GM18867 (cell line): ENCODE results near the gene IPP.
"Not testable (repeated sequence)": the region's sequence is repeated elsewhere in the genome, so short reads cannot be mapped to it uniquely, and the experiment has no call there.

Experiments
- ATAC-seq: cut with Tn5 transposase; IDR thresholded peaks from one replicate; pipeline ENCODE4 v1.9.1; 2021; ENCODE audit warnings: mild to moderate bottlenecking, moderate library complexity; ENCODE audit not compliant: unreplicated experiment

Gene IPP

GRCh38 chr1:45746922-45747321, 3.5 kb downstream of the IPP start:
- no peak for ATAC-seq

GRCh38 chr1:45739641-45740156, 10.8 kb downstream of the IPP start:
- ATAC-seq = not testable (repeated sequence)

- no peak for ATAC-seq
Measured at GRCh38 chr1:45739137-45739536, 11.3 kb downstream of the IPP start.

GRCh38 chr1:45730780-45731319, 19.6 kb downstream of the IPP start:
- ATAC-seq = no peak

DNA sequence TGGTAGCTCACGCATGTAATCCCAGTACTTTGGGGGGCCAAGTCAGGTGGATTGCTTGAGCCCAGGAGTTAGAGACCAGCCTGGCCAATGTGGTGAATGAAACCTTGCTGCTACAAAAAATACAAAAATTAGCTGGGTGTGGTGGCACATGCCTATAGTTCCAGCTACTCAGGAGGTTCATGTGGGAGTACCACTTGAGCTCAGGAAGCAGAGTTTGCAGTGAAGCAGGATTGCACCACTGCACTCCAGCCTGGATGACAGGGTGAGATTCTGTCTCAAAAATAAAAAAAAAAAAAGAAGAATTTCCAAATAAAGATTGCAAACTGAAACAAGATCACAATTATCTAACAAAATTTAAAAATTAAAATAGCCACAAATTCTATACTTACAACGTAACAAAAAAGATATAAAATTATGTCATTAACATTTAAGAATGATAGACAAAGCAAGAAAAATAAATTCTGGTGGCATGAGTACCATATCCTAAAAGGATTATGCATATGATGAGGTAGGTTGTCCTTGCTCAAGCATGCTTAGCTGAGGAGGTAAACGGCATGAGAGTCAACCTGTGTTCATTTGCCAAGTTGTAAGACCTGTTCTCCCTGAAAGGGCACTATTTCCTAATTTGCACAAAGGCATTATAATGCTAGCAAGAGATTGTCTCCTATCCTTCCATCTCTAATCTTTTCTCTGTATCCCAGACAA, 20.2 kb downstream of the IPP start:
- no peak for ATAC-seq

DNA sequence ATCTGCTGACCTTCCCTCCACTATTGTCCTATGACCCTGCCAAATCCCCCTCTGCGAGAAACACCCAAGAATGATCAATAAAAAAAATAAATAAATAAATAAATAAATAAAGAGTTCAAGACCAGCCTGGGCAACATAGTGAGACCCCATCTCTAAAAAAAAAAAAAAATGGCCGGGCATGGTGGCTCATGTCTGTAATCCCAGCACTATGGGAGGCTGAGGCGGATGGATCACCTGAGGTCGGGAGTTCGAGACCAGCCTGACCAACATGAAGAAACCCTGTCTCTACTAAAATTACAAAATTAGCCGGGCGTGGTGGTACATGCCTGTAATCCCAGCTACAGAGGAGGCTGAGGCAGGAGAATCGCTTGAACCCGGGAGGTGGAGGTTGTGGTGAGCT, 24.4 kb downstream of the IPP start:
- ATAC-seq = not testable (repeated sequence)

GRCh38 chr1:45723248-45723930, 27.1 kb downstream of the IPP start:
- no peak for ATAC-seq

- no peak for ATAC-seq
Measured at GRCh38 chr1:45722809-45723208, 27.6 kb downstream of the IPP start.

DNA sequence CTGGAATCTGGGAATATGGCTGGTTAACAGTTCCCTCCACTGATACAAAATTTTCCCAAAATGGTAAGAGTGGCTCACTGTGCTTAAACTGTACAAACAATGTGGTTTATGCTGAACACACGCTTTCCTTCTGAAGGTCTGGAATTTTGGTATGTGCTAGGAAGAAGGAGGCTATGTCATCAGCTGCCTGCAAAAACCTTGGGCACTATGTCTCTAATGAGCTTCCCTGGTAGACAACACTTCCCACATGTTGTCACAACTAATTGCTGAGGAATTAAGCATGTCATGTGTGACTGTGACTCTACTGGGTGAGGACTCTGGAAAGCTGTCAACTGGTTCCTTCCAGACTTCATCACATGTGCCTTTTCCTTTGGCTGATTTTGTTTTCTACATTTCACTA, 29.2 kb downstream of the IPP start:
- no peak for ATAC-seq

- no peak for ATAC-seq
Measured at GRCh38 chr1:45718289-45718688, 32.2 kb downstream of the IPP start.

DNA sequence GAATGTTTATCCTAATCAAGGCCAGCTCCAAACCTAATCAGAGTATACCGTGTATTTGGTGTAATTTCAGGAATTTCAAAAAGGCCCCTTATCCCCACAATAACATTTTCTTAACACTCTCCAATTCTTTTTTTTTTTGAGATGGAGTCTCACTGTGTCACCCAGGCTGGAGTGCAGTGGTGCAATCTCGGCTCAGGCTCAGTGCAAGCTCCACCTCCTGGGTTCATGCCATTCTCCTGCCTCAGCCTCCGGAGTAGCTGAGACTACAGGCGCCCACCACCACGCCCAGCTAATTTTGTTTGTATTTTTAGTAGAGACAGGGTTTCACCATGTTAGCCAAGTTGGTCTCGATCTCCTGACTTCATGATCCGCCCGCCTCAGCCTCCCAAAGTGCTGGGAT, 33.1 kb downstream of the IPP start:
- ATAC-seq = not testable (repeated sequence)

DNA sequence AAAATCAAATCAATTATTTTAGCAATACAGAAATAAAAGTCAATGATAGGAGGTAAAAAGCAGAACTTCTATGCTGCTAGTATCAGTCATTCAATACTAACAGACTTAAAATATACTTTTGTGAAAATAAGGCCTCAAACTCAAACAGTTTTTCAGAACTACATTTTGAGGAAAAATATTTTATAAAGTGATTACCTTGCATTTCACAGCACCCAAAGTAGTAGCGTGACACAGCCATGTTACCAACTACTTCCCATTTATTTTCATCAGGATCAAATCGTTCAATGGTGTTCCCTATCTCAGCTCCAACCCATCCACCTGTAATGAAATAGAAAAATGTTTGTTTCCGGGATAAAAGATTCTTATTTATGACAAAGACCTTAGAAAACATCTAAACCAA, 33.8 kb downstream of the IPP start:
- ATAC-seq = no peak

DNA sequence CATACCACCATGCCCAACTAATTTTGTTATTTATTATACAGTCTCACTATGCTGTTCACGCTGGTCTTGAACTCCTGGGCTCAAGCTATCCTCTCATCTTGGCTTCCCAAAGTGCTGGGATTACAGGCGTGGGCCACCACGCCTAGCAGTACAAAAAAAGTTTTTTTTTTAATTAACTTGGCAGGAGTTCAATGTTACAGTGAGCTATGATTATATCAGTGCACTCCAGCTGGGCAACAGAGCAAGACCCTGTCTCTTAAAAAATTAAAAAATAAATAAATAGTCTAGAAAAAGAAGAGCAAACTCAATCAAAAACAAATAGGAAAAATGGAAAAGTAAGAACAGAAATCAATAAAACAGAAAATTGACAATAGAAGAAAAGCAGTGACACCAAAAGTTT, 36.7 kb downstream of the IPP start:
- ATAC-seq = no peak

- ATAC-seq = no peak
Measured at GRCh38 chr1:45704637-45705036, 45.8 kb downstream of the IPP start.

DNA sequence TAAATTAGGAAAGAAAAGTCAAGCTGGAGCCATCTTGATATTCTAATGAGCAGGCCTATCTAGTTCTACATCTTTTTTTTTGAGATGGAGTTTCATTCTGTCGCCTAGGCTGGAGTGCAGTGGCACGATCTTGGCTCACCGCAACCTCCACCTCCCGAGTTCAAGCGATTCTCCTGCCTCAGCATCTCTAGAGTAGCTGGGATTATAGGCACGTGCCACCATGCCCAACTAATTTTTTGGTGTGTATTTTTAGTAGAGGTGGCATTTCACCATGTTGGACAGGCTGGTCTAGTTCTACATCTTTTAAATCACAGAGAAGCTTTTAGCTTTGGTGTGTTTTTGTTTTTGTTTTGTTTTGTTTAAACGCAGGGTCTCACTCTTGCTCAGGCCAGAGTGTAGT, 55.6 kb downstream of the IPP start:
- no peak for ATAC-seq

- not testable (repeated sequence) for ATAC-seq
Measured at GRCh38 chr1:45693811-45694210, 56.6 kb downstream of the IPP start.

DNA sequence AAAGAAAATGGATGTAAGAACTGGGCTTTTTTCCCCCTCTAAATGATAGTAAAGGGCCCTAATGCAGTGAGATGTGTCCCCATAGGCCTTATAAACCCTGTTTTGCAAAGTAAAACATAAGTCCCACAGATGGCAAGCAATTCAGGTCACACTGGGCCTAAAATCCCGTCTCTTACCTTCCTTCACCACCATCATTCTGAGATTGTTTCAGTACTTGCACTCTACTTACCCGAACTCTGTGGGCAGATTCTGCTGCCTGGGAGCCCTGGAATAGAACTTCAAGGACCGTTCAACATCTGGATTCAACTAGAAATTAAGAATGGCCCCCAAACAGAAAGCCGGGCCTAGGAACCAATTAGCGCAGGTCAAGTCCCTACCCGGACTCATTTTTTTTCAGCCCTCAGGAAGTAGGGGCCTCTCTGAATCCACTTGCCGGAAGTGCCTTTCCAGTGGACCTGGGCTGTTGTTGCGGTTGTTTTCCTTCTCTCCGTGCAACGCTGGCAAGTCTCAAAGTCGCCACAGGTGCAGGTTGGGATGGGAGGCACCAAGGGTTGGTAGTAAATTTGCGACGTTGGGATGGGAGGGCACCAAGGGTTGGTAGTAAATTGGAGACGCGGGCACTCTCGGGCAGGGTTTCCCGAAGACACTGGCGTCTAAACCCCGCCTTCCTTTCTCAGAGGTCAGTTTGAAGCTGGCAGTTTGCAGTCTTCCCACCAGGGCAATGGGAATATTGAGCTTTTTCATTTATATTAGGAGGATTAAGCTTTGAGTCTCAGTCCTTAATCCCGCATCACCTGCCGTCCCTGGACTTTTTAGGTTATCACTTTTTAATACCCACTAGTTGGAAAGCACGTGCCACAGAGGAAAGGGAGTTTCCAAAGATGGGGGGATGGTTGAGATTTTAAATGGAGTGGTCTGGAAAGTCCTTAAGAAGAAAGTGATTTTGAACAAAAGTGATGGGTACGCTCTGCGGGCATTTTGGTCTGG, 62.4 kb downstream of the IPP start, which contains the start of gene TMEM69:
TSS of gene TMEM69 (plus strand) at position 428 of the 987 bp plus-strand sequence. CDS start 2,888 bp downstream, outside the sequence.
- peak; percentile 17 for ATAC-seq

DNA sequence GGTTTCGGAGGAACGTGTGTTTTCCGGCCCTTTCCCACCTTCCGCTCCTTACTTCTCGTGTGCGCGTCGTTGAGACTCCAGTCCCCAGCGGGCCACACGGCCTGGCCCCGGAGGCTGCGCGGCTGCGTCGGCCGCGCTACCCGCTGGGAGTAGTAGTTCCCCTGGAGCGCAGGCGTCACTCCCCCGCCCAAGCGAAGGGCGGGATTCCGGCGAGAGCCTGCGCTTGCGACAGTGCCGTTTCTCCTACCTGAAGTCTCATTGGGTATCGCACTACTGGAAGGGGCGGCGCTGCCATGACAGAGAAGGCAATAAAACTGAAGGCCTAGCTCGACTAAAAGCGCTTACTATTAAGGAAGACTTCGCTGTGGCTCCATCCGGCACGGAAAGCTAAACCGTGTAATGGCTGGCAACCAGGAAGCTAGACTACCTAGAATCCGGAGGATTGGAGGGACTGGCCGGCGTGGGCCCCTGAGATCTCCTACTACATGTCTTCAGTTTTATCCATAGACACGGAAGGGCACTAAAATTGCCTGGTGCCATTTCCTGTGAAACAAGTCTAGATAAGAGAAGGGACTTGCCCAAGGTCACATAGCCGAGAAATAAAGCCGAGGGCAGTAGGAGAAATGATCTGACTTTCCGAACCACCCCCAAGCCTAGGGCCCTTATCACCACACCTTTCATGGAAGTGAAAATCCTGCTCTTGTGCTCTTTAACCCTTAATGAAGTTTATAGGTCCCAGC, 63.3 kb downstream of the IPP start:
- peak; percentile 81 for ATAC-seq

DNA sequence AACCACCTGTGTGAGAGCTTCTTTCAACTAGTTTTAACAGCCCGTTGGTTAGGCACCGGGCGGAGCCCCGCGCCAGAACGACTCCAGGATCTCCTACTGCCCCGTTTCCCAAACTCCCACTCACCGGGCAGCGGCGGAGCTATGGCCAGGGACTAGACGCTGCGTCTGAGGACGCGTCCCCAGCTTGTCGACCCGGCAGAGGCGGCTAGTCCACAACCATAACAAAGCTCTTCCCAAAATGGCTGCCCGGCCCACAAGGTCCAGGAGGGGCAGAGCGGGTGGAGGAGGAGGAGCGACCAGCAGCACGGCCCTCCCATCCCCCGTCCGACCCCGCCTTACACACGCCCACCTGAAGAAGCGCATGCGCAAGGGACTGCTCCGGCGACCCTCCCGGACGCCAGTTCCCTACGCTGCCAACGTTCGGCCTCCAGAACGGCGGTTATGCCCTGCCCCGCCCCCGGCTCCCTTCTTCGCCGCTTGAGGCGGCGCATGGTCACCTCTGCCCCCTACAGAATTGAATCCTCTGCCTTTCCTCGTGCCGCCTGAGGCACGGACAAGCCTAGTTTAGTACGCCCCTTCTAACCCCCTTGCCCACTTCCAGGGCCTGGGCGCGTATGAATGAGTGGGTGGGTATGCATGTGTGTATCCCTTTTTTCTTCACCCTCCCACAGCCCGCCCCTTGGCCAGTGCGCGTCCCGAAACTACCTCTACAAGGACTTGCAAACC, 64.0 kb downstream of the IPP start, which contains the start of gene GPBP1L1:
TSS of gene GPBP1L1 (minus strand) at position 246 of the 726 bp plus-strand sequence. CDS start 27,446 bp downstream, outside the sequence.
- ATAC-seq = peak; percentile 58
